ENCODE measurements around the gene MORC3. TPM values are rescaled to one million over a fixed set of nuclear protein-coding genes. Genes with fewer than 3 reads are reported as not detected.

The MORC3 gene
- total and polyA plus RNA-seq, 7 donors: 12.0 to 59.8 (median 39.5) TPM

GRCh38 chr21:36350282-36350910, 30.4 kb downstream of the MORC3 start:
- H3K4me1 ChIP-seq: no peaks in the 10 kb centered on the region
- WGBS, 2 donors: 94 to 95% methylated on average over 11 of the region's 11 CpGs
- intact Hi-C loops (cut with DNase I): no loop called here
- H3K27me3 ChIP-seq: no peaks in the 10 kb centered on the region
- no peaks in the 10 kb centered on the region for H3K9me3 ChIP-seq
- H3K4me3 ChIP-seq: no peak overlapping the region
- peaks cover 16 to 88% (median 33%) of the 10 kb centered on the region in 4 donors for H3K36me3 ChIP-seq
- DNase-seq: no peak
- H3K27ac ChIP-seq: no peak overlapping the region
- TF ChIP-seq POLR2AphosphoS5 (IDR thresholded peaks at IDR 0.05): no peak
- TF ChIP-seq CTCF (IDR thresholded peaks at IDR 0.05): no peak
- no peak for TF ChIP-seq EP300 (IDR thresholded peaks at IDR 0.05)
- TF ChIP-seq POLR2A (IDR thresholded peaks at IDR 0.05): no peak

- no peaks in the 10 kb centered on the region for H3K9me3 ChIP-seq
- H3K27ac ChIP-seq: no peak overlapping the region
- TF ChIP-seq POLR2A (IDR thresholded peaks at IDR 0.05): no peak
- no peak for TF ChIP-seq CTCF (IDR thresholded peaks at IDR 0.05)
- TF ChIP-seq POLR2AphosphoS5 (IDR thresholded peaks at IDR 0.05): no peak
- no peak for TF ChIP-seq EP300 (IDR thresholded peaks at IDR 0.05)
- H3K4me3 ChIP-seq: no peak overlapping the region
- no peaks in the 10 kb centered on the region for H3K27me3 ChIP-seq
- intact Hi-C loops (cut with DNase I): no loop called here
- no peak for DNase-seq
- H3K4me1 ChIP-seq: no peaks in the 10 kb centered on the region
- WGBS, 2 donors: 90 to 93% methylated on average over 5 of the region's 5 CpGs
- peaks cover 9 to 89% (median 27%) of the 10 kb centered on the region in 4 donors for H3K36me3 ChIP-seq
These were observed 35.1 kb downstream of the MORC3 start for GRCh38 chr21:36354918-36355680.

GRCh38 chr21:36355868-36356267, 35.9 kb downstream of the MORC3 start:
- 25 to 52% methylated on average over 2 of the region's 2 CpGs for WGBS, 2 donors
- DNase-seq: no peak
- no peaks in the 10 kb centered on the region for H3K9me3 ChIP-seq
- no peak for TF ChIP-seq POLR2AphosphoS5 (IDR thresholded peaks at IDR 0.05)
- H3K27me3 ChIP-seq: no peaks in the 10 kb centered on the region
- H3K4me3 ChIP-seq: no peak overlapping the region
- intact Hi-C loops (cut with DNase I): no loop called here
- no peak overlapping the region for H3K27ac ChIP-seq
- H3K36me3 ChIP-seq: peaks cover 15 to 89% (median 34%) of the 10 kb centered on the region in 4 donors
- H3K4me1 ChIP-seq: no peaks in the 10 kb centered on the region

- Histone ChIP-seq H3K9me3 (no peaks in the 10 kb centered on the region), H3K4me3 (no peak overlapping the region), H3K36me3 (peaks cover 26 to 99% (median 53%) of the 10 kb centered on the region in 4 donors), H3K4me1 (no peaks in the 10 kb centered on the region), H3K27me3 (no peaks in the 10 kb centered on the region), H3K27ac (no peak overlapping the region)
- intact Hi-C loops (cut with DNase I): no loop called here
- no peak for DNase-seq
- WGBS, 2 donors: 93 to 95% methylated on average over 2 of the region's 2 CpGs
- TF ChIP-seq CTCF (IDR thresholded peaks at IDR 0.05) (no peak), POLR2A (IDR thresholded peaks at IDR 0.05) (no peak), POLR2AphosphoS5 (IDR thresholded peaks at IDR 0.05) (no peak), EP300 (IDR thresholded peaks at IDR 0.05) (no peak)
These were observed 39.2 kb downstream of the MORC3 start for GRCh38 chr21:36359185-36359584.

GRCh38 chr21:36369064-36369685, 49.2 kb downstream of the MORC3 start:
- 89 to 91% methylated on average over 7 of the region's 7 CpGs for WGBS, 2 donors
- DNase-seq: no peak
- Histone ChIP-seq H3K27ac (no peak overlapping the region), H3K4me3 (no peak overlapping the region), H3K9me3 (no peaks in the 10 kb centered on the region), H3K4me1 (no peaks in the 10 kb centered on the region), H3K36me3 (peaks cover 42 to 99% (median 62%) of the 10 kb centered on the region in 4 donors), H3K27me3 (no peaks in the 10 kb centered on the region)
- intact Hi-C loops (cut with DNase I): no loop called here
- TF ChIP-seq POLR2A (IDR thresholded peaks at IDR 0.05): no peak
- TF ChIP-seq EP300 (IDR thresholded peaks at IDR 0.05): no peak
- no peak for TF ChIP-seq CTCF (IDR thresholded peaks at IDR 0.05)
- TF ChIP-seq POLR2AphosphoS5 (IDR thresholded peaks at IDR 0.05): no peak

Measured in sigmoid colon (tissue), 7 donors.